HFF-Myc (cell line): ENCODE measurements around the gene SH3BP4.

Source experiments
- DNase-seq: peaks from one replicate; pipeline ENCODE4 v3.0.0-alpha.2; 2011; ENCODE audit warnings: low read depth; ENCODE audit errors: extremely low read depth
- H3K4me3 ChIP-seq: replicated peaks from 2 replicates; pipeline ENCODE4 v1.5.1; 2011; ENCODE audit warnings: low read depth, mild to moderate bottlenecking, control low read depth, low read length
- TF ChIP-seq, protein P1 (sequence below): IDR thresholded peaks from 2 replicates; pipeline ENCODE4 v1.5.1; 2012; ENCODE audit warnings: mild to moderate bottlenecking, low read depth, low read length, control low read depth; ENCODE audit errors: missing control alignments

SH3BP4 gene

DNA sequence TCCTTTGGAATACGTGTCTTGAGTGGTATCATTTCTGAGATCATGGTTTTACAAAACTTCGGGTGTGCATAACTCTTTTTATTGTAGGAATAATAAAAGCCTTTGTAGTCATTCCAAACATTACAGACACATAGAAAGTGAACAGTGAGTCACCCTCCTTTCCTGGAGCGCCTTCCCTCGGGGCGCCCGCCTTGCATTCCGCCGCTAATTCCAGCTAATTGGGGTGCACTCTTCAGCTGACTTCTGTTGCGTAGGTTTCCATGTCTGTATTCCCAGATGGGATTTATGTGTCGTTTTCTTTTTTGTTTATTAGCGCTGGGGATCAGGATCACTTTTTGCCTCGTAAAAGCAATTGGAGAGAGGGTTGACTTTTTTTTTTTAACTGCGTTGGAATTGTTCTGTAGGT is 18.7 kb downstream of the SH3BP4 start:
- DNase-seq = no peak
- TF ChIP-seq, protein P1, sequence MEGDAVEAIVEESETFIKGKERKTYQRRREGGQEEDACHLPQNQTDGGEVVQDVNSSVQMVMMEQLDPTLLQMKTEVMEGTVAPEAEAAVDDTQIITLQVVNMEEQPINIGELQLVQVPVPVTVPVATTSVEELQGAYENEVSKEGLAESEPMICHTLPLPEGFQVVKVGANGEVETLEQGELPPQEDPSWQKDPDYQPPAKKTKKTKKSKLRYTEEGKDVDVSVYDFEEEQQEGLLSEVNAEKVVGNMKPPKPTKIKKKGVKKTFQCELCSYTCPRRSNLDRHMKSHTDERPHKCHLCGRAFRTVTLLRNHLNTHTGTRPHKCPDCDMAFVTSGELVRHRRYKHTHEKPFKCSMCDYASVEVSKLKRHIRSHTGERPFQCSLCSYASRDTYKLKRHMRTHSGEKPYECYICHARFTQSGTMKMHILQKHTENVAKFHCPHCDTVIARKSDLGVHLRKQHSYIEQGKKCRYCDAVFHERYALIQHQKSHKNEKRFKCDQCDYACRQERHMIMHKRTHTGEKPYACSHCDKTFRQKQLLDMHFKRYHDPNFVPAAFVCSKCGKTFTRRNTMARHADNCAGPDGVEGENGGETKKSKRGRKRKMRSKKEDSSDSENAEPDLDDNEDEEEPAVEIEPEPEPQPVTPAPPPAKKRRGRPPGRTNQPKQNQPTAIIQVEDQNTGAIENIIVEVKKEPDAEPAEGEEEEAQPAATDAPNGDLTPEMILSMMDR = no peak
- no peak overlapping the region for H3K4me3 ChIP-seq

DNA sequence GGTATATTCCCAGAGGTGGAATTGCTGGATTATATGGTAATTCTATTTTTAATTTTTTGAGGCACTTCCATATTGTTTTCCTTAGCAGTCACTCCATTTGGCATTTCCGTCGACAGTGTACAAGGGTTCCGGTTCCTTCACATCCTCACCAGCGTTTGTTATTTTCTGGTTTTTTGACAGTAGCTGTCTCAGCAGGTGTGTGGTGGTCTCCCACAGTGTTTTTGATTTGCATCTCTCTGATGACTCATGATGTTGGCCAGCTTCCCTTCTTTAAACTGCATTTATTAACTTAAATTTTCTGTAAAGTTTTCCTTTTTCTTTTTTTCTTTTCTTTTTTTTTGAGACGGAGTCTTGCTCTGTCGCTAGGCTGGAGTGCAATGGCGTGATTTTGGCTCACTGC is 19.7 kb downstream of the SH3BP4 start:
- no peak for DNase-seq
- H3K4me3 ChIP-seq = no peak overlapping the region
- TF ChIP-seq, protein P1 = no peak

DNA sequence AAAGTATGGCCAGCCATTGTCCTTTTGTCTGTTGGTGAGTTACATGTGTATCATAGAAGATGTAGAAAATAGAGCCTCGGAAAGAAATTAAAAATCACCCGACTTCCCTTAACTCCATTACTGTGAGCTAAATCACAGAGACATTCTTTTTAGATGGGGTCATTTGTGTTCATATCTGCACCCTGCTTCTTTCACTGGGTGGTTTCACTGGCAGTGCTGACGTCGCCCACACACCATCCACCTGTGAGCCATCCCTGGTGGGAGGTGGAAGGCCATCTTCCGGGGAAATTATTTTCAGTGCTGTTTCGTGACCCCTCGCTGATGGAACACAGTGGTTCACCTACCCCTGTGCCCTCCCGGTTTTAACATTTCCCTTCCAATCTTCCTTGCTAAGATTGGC is 21.2 kb downstream of the SH3BP4 start:
- TF ChIP-seq, protein P1 = no peak
- no peak for DNase-seq

DNA sequence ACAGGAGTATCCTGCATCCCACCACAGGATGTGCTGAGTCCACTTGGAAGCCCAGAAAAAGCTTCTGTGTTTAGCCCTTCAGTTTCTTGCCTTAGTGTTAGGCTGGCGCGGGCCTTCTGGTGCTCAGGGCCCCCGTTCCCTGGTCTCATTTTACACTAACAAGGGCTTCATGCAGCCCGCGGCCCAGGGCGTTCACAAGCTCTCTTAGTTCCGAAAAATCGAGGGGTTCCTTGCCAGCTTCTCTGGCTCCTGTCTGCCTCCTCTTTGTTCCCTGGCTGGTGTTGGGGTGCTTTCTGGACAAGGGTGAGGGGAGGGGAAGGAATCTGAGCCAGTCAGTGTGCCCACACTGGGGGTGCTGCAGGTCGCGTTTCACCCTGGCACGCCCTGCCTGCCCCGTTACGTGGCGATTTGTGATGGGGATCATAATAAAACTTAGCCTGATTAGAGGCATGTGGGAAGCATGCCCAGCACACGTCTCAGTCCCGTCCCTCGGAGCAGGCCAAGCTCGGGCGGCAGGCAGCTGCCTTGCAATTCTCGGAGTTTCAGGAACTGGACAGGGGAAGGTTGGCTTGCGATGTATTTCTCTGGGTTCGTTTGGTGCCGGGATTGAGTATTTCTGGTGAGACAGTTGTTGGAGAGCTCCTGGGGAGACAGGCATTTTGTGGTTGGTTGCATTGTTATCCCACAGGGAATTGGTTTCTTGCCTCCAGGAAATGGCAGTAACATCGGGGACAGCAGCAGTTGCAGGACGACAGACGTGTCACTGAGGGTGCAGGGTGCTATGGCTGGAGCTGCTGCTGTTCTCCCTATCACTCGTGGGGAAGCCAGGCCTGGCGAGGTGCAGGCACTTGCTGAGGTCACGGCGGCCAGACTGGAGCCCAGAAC is 22.9 kb downstream of the SH3BP4 start:
- TF ChIP-seq, protein P1 = no peak
- H3K4me3 ChIP-seq = no peak overlapping the region
- DNase-seq = no peak

More for the DNA sequence above, 21.2 kb downstream of the SH3BP4 start:
- no peak overlapping the region for H3K4me3 ChIP-seq

DNA sequence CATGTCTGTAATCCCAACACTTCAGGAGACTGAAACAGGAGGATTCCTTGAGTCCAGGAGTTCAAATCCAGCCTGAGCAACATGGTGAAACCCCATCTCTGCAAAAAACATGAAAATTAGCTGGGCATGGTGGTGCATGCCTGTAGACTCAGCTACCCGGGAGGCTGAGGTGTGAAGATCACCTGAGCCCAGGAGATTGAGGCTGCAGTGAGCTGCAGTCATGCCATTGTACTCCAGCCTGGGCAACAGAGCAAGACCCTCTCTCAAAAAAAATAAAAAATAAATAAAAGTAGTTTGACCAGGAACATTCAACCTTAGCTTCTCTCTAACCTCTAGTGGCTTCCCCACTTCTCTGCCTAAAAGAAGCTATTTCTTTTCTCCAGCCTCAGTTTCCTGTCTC is 23.8 kb downstream of the SH3BP4 start:
- no peak overlapping the region for H3K4me3 ChIP-seq
- TF ChIP-seq, protein P1 = no peak
- DNase-seq = no peak

DNA sequence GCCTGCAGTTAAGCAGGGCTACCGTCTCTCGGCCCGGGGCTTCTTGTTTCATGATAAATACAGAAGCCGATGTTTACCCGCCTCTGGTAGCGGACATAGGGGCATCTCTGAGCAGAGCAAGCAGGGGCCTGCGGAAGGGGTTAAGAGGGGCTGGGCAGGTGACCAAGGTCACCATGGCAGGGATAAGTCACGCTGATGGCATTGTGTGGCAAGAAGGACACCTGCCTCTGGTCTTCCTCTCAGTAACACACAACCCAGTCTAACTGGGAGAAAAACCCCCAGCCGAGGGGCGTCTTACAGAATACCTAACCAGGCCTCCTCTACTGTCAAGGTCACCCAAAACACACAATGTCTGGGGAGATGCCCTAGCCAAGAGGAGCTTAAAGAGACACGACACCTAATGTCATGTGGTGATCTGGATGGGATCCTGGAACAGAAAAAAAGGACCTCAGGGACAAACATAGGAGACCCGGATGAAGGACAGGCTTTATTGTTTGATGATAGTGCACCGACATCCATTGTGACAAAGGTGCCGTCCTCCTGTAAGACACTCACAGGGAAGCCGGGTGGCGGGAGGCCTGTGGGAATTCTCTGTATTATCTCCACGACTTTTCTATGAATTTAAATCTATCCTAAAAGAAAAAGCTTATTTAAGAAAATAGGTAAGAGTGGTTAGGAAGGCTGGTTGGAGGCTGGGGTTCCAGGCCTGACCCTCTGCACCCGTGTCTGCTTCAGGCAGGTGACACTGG is 24.8 kb downstream of the SH3BP4 start:
- TF ChIP-seq, protein P1 = no peak
- DNase-seq = no peak
- no peak overlapping the region for H3K4me3 ChIP-seq
